NCI-H2227 treated with DMSO at 0.1 percent for 48 hours (cell line): ENCODE measurements around the gene SRA1.

Experiments
- DNase-seq: peaks from one replicate; lab custom pipeline; 2025; lab: John Stamatoyannopoulos, UW

The SRA1 gene

GRCh38 chr5:140550147-140551079, 6.9 kb downstream of the SRA1 start:
- no peak for DNase-seq

GRCh38 chr5:140549237-140550144, 7.8 kb downstream of the SRA1 start:
- DNase-seq = no peak

- DNase-seq = no peak
Observed at GRCh38 chr5:140548791-140549190, 8.5 kb downstream of the SRA1 start.

- no peak for DNase-seq
Observed at GRCh38 chr5:140548300-140548688, 9.0 kb downstream of the SRA1 start.

- DNase-seq = peak; percentile 82
Observed at GRCh38 chr5:140547508-140548299, 9.6 kb downstream of the SRA1 start, which contains the start of gene EIF4EBP3. Gene EIF4EBP3, plus strand, starts transcription at chr5:140547662. Its CDS starts 76 bp downstream, at chr5:140547738.

GRCh38 chr5:140546851-140547507, 10.3 kb downstream of the SRA1 start:
- no peak for DNase-seq

- no peak for DNase-seq
Observed at GRCh38 chr5:140545606-140546005, 11.7 kb downstream of the SRA1 start.

- DNase-seq = no peak
Observed at GRCh38 chr5:140544986-140545385, 12.3 kb downstream of the SRA1 start.

- DNase-seq = no peak
Observed at GRCh38 chr5:140542972-140543371, 14.3 kb downstream of the SRA1 start.

GRCh38 chr5:140540227-140540626, 17.0 kb downstream of the SRA1 start:
- DNase-seq = no peak

GRCh38 chr5:140524003-140524402, 33.3 kb downstream of the SRA1 start:
- no peak for DNase-seq

- no peak for DNase-seq
Observed at GRCh38 chr5:140513124-140513523, 44.1 kb downstream of the SRA1 start.

- DNase-seq = no peak
Observed at GRCh38 chr5:140509898-140510297, 47.4 kb downstream of the SRA1 start.

GRCh38 chr5:140502834-140503233, 54.4 kb downstream of the SRA1 start:
- no peak for DNase-seq
